Heart left ventricle (tissue), 16 donors: ENCODE results near the gene DRC3. TPM values are rescaled to one million over a fixed set of nuclear protein-coding genes. Genes with fewer than 3 reads are reported as not detected.

Experiments used
- ATAC-seq, 4 donors: fragments of 200-7000 bp; cut with Tn5 transposase; one replicate each; pipeline ENCODE4 v1.9.1; 2020 to 2022; ENCODE audit warnings: moderate library complexity in 4 of 4, mild to moderate bottlenecking in 3 of 4, moderate number of reproducible peaks in 1 of 4
- DNase-seq, 5 donors: peaks; one replicate each; pipeline ENCODE4 v3.0.0-alpha.2; 2020
- H3K27ac ChIP-seq, 12 donors: fragments of 200-600 bp; sonication (generic) in 4 of 12; one replicate each; pipeline versions ENCODE4 v1.5.0 to v1.8.0; 2016 to 2022; ENCODE audit warnings: mild to moderate bottlenecking in 2 of 12
- H3K27me3 ChIP-seq, 9 donors: fragments of 200-600 bp; sonication (generic) in 2 of 9; one replicate each; pipeline versions ENCODE4 v1.5.1 to v1.8.0; 2016 to 2022; ENCODE audit warnings: mild to moderate bottlenecking in 3 of 9
- H3K36me3 ChIP-seq, 9 donors: fragments of 200-600 bp; sonication (generic) in 2 of 9; one replicate each; pipeline versions ENCODE4 v1.5.0 to v1.8.0; 2018 to 2022; ENCODE audit warnings: mild to moderate bottlenecking in 2 of 9
- H3K4me1 ChIP-seq, 12 donors: fragments of 200-600 bp; sonication (generic) in 4 of 12; one replicate each; pipeline versions ENCODE4 v1.5.0 to v1.8.0; 2016 to 2022; ENCODE audit warnings: mild to moderate bottlenecking in 3 of 12
- H3K4me3 ChIP-seq, 12 donors: fragments of 200-600 bp; sonication (generic) in 4 of 12; one replicate each; pipeline versions ENCODE4 v1.5.0 to v1.8.0; 2017 to 2022; ENCODE audit warnings: mild to moderate bottlenecking in 9 of 12, moderate library complexity in 4 of 12
- H3K9me3 ChIP-seq, 12 donors: fragments of 200-600 bp; sonication (generic) in 4 of 12; one replicate each; pipeline versions ENCODE4 v1.5.0 to v1.8.0; 2016 to 2022; ENCODE audit warnings: mild to moderate bottlenecking in 1 of 12
- POLR2A ChIP-seq, 2 donors: fragments of 450-650 bp; IDR thresholded peaks; one replicate each; pipeline ENCODE4 v1.6.1; 2017; ENCODE audit warnings: antibody characterized with exemption in 2 of 2, mild to moderate bottlenecking in 2 of 2, moderate library complexity in 2 of 2
- WGBS, 4 donors: extraction: QIAGEN DNeasy Blood & Tissue Kit in 2 of 4; methylation state at CpG; one replicate each; pipeline versions ENCODE4 v1.1.5 to v1.1.7; 2013 to 2018; 5-methylcytosine and 5-hydroxymethylcytosine counted together
- intact Hi-C, 10 donors: fragments of 100-400 bp; cut with DNase I; formaldehyde crosslinking; loops; one replicate each; pipeline versions ENCODE4 v1.11.1 to v1.14.2; 2022
- polyA plus RNA-seq, 2 donors: library from polyadenylated mRNA; stranded (reverse); fragments of 200-250 nt; gene quantifications; one replicate each; pipeline ENCODE4 v1.2.3, GENCODE V29; 2013
- total RNA-seq, 9 donors: library from RNA; depleted of rRNA in 2 of 9; stranded (reverse); fragments of >200 nt in 2 of 9; fragmentation: NEBNext Ultra II Directional in 3 of 9; extraction: Animal tissue kit (Norgen Biotek cat#: 25700) in 3 of 9; gene quantifications; one replicate each; pipeline versions ENCODE4 v1.1.0 to v1.2.4, GENCODE V29; 2016 to 2023
- TF ChIP-seq, protein P1 (sequence below), 12 donors: fragments of 200-600 bp; sonication (generic) in 4 of 12; IDR thresholded peaks; one replicate each; pipeline versions ENCODE4 v1.5.0 to v1.8.0; 2018 to 2022; ENCODE audit warnings: antibody characterized with exemption in 12 of 12, mild to moderate bottlenecking in 5 of 12
- donor health status: ischemic (EF 13 %, LVEDD 7.1; RV severe dilation, severe dysfunction).
- donor health status: healthy with polysubstance abuse.
- donor health status: DM: no; HTN: yes; CAD: no.
- donor health status: DM: no; HTN: no; CAD: no.
- donor health status: ischemic (EF 25% LVEDD 6.9; RV normal size, moderate dysfunction).
- donor health status: ischemic (EF 25% LVEDD 5.7; RV mildly dilated, moderate dysfunction).
- donor health status: healthy.
- donor health status: DM: yes; HTN: yes; CAD: no.
- donor health status: ischemic (EF 35%, LVEDD 5.7; RV mildly dilated, moderate dysfunction).
- donor health status: nonischemic (EF 11% LVEDD 7.7; RV severe dilation, severe dysfunction).
- donor health status: DM: yes; HTN: yes; CAD: no.
- donor health status: PGD.
- donor health status: ischemic (EF 29% LVEDD 5.4; RV normal size, mild dysfunction).
- donor health status: nonischemic (EF 23%, LVEDD 6.1; RV moderate dilation, normal function).

DRC3 gene
- total and polyA plus RNA-seq, 11 donors, result 0.42 to 3.7 (median 1.00) TPM

DNA sequence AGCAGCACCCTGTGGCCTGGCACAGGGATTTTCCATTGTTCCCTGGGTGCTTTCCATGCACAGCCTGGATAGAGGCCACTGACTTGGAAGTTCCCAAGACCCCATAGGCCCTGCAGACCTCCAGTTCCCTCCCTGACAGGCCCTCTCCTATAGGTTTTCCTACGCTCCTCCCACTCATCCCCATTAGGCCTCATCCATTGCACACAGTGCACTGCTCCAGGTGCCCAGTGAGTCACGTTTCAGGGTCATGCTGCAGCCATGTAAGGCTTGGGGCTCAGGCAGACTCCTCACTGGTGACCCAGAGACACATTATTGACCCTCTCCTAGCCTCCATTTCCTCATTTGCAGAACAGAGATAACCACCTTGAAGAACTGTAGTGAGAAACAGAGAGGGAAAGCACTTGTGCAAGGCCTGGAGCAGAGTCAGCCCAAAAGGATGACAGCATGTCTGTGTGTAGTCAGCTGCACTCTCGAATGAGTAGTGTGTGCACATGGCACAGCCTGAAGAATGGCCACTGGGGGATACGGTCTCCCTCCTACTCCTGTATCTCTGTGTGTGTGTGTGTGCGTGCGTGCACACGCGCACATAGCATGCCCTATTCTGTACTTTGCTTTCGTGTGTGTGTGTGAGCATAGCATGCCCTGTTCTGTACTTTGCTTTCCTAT, 26.8 kb downstream of the DRC3 start:
- no peak overlapping the region for H3K27ac ChIP-seq
- ATAC-seq (no peak), DNase-seq (no peak)
- H3K4me3 ChIP-seq, result no peak overlapping the region
- peaks cover 0 to 9% (median 0%) of the 10 kb centered on the region in 12 donors for H3K4me1 ChIP-seq
- intact Hi-C loops, result no loop called here
- no peaks in the 10 kb centered on the region for H3K9me3 ChIP-seq
- no peak for TF ChIP-seq POLR2A (IDR thresholded peaks at IDR 0.05)
- TF ChIP-seq, protein P1, sequence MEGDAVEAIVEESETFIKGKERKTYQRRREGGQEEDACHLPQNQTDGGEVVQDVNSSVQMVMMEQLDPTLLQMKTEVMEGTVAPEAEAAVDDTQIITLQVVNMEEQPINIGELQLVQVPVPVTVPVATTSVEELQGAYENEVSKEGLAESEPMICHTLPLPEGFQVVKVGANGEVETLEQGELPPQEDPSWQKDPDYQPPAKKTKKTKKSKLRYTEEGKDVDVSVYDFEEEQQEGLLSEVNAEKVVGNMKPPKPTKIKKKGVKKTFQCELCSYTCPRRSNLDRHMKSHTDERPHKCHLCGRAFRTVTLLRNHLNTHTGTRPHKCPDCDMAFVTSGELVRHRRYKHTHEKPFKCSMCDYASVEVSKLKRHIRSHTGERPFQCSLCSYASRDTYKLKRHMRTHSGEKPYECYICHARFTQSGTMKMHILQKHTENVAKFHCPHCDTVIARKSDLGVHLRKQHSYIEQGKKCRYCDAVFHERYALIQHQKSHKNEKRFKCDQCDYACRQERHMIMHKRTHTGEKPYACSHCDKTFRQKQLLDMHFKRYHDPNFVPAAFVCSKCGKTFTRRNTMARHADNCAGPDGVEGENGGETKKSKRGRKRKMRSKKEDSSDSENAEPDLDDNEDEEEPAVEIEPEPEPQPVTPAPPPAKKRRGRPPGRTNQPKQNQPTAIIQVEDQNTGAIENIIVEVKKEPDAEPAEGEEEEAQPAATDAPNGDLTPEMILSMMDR (IDR thresholded peaks at IDR 0.05), result no peak
- WGBS, 4 donors, result 84 to 89% (median 88%) methylated on average over 9 of the region's 9 CpGs
- no peaks in the 10 kb centered on the region for H3K27me3 ChIP-seq
- no peaks in the 10 kb centered on the region for H3K36me3 ChIP-seq

DNA sequence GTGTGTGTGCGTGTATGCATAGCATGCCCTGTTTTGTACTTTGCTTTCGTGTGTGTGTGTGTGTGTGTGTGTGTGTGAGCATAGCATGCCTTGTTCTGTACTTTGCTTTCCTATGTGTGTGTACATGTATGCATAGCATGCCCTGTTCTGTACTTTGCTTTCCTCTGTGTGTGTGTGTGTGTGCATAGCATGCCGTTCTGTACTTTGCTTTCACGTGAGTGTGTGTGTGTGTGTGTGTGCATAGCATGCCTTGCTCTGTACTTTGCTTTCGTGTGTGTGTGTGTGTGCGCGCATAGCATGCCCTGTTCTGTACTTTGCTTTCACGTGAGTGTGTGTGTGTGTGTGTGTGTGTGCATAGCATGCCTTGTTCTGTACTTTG, 27.4 kb downstream of the DRC3 start:
- Histone ChIP-seq H3K36me3 (no peaks in the 10 kb centered on the region), H3K4me1 (peaks cover 0 to 14% (median 0%) of the 10 kb centered on the region in 12 donors), H3K4me3 (no peak overlapping the region), H3K9me3 (no peaks in the 10 kb centered on the region), H3K27me3 (no peaks in the 10 kb centered on the region), H3K27ac (no peak overlapping the region)
- 84 to 94% (median 86%) methylated on average over 8 of the region's 8 CpGs for WGBS, 4 donors
- intact Hi-C loops, result no loop called here
- DNase-seq (no peak), ATAC-seq (no peak)
- no peak for TF ChIP-seq POLR2A (IDR thresholded peaks at IDR 0.05)
- TF ChIP-seq, protein P1 (IDR thresholded peaks at IDR 0.05), result no peak

DNA sequence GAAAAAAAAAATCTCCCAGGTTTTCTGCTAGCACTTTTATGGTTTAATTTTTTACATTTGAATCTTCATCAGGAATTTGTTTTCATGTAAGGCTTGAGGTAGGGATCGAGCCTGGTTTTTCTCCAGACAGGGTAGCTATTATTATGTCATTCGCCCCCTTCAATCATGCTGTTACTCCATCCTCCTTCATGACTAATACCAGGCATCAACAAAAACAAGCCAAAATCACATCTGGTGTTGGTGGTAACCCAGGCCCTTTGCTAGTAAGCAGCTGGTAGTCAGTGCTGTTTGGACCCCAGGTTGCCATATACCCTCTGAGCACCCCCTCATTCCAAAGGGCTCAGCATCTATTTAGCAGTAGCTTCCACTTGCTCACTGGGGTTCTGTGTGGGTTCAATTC, 29.5 kb downstream of the DRC3 start:
- Histone ChIP-seq H3K4me1 (peaks cover 0 to 18% (median 0%) of the 10 kb centered on the region in 12 donors), H3K9me3 (no peaks in the 10 kb centered on the region), H3K4me3 (no peak overlapping the region), H3K27ac (no peak overlapping the region), H3K27me3 (no peaks in the 10 kb centered on the region), H3K36me3 (peaks cover 0 to 5% (median 0%) of the 10 kb centered on the region in 9 donors)
- TF ChIP-seq, protein P1 (IDR thresholded peaks at IDR 0.05), result no peak
- TF ChIP-seq POLR2A (IDR thresholded peaks at IDR 0.05), result no peak
- ATAC-seq, result no peak
- no peak for DNase-seq
- WGBS, 4 donors, result 93 to 96% (median 95%) methylated on average over 2 of the region's 2 CpGs
- intact Hi-C loops, result no loop called here

DNA sequence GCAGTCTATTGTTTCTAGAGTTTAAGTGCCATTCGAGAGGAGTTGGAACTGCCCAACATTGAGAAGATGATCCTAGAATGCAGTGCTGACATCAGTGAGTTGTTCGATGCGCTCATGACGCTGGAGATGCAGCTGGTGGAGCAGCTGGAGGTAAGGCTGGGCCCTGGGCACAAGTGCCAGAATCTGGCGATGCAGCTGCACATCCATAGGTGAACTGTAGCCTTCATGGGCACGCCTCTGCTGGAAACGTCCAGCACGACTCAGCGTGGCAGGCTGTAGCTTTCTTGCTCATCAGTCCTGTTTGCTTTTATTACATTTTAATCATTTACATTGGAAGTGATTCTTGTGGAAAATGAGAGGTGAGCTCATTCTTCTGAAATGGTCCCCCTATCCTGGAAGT, 31.7 kb downstream of the DRC3 start:
- Histone ChIP-seq H3K9me3 (no peaks in the 10 kb centered on the region), H3K36me3 (peaks cover 0 to 15% (median 0%) of the 10 kb centered on the region in 9 donors), H3K4me1 (peaks cover 0 to 25% (median 0%) of the 10 kb centered on the region in 12 donors), H3K4me3 (no peak overlapping the region), H3K27ac (no peak overlapping the region), H3K27me3 (no peaks in the 10 kb centered on the region)
- 80 to 92% (median 84%) methylated on average over 9 of the region's 9 CpGs for WGBS, 4 donors
- no peak for TF ChIP-seq POLR2A (IDR thresholded peaks at IDR 0.05)
- TF ChIP-seq, protein P1 (IDR thresholded peaks at IDR 0.05), result no peak
- ATAC-seq (no peak), DNase-seq (no peak)
- intact Hi-C loops, result no loop called here
